HepG2 (cell line): ENCODE data around the gene ERF. TPM values are rescaled to one million over a fixed set of nuclear protein-coding genes. Genes with fewer than 3 reads are reported as not detected.

Experiments
- ATF7 ChIP-seq, 2 experiments: fragments of 450-650 bp in 1 of 2; sonication (generic) in 1 of 2; formaldehyde crosslinking in 1 of 2; IDR thresholded peaks; 2 replicates each; pipeline versions ENCODE4 v1.4.0 to v1.6.1; 2016 to 2020; ENCODE audit warnings: antibody characterized with exemption in 1 of 2, mild to moderate bottlenecking in 1 of 2, missing genetic modification reagents in 1 of 2
- EED ChIP-seq: sonication (generic); formaldehyde crosslinking; IDR thresholded peaks from 2 replicates; pipeline ENCODE4 v1.5.0; 2020; ENCODE audit warnings: mild to moderate bottlenecking, missing genetic modification reagents
- FOXC1 ChIP-seq: sonication (generic); formaldehyde crosslinking; IDR thresholded peaks from 2 replicates; pipeline ENCODE4 v1.8.0; 2022; ENCODE audit warnings: mild to moderate bottlenecking, missing genetic modification reagents, borderline replicate concordance
- HDAC6 ChIP-seq: fragments of 200-600 bp; sonication (generic); IDR thresholded peaks from 2 replicates; pipeline ENCODE4 v1.7.0; 2017; ENCODE audit warnings: mild to moderate bottlenecking, antibody characterized with exemption, low read length, low read depth
- HINFP ChIP-seq: sonication (generic); formaldehyde crosslinking; IDR thresholded peaks from 2 replicates; pipeline ENCODE4 v1.4.0; 2020; ENCODE audit warnings: low read depth, mild to moderate bottlenecking, missing genetic modification reagents
- HNF1A ChIP-seq, 2 experiments: sonication (generic) in 1 of 2; formaldehyde crosslinking in 1 of 2; IDR thresholded peaks; 2 replicates each; pipeline versions ENCODE4 v1.4.0 to v1.6.1; 2016 to 2020; ENCODE audit warnings: borderline replicate concordance in 1 of 2, low read depth in 1 of 2, mild to moderate bottlenecking in 1 of 2, missing genetic modification reagents in 1 of 2
- HNRNPH1 ChIP-seq: fragments of 200-400 bp; formaldehyde crosslinking; optimal IDR thresholded peaks from 2 replicates; pipeline ENCODE3; 2017; ENCODE audit warnings: mild to moderate bottlenecking, low read depth, low read length
- HNRNPUL1 ChIP-seq: fragments of 200-400 bp; formaldehyde crosslinking; IDR thresholded peaks from 2 replicates; pipeline ENCODE4 v1.6.1; 2017; ENCODE audit warnings: low read depth, mild to moderate bottlenecking, low read length, moderate library complexity
- HOMEZ ChIP-seq: IDR thresholded peaks from 2 replicates; pipeline ENCODE4 v1.6.1; 2016; ENCODE audit warnings: low read depth
- IRX3 ChIP-seq: sonication (generic); formaldehyde crosslinking; IDR thresholded peaks from 2 replicates; pipeline ENCODE4 v1.8.1; 2023; ENCODE audit warnings: mild to moderate bottlenecking, low read depth, missing genetic modification reagents, borderline replicate concordance
- MED1 ChIP-seq: sonication (generic); formaldehyde crosslinking; IDR thresholded peaks from 2 replicates; pipeline ENCODE4 v1.4.0; 2020; ENCODE audit warnings: missing genetic modification reagents
- MXD1 ChIP-seq: sonication (generic); formaldehyde crosslinking; IDR thresholded peaks from 2 replicates; pipeline ENCODE4 v1.4.0; 2020; ENCODE audit warnings: mild to moderate bottlenecking, missing genetic modification reagents
- SALL1 ChIP-seq: sonication (generic); formaldehyde crosslinking; IDR thresholded peaks from 2 replicates; pipeline ENCODE4 v1.8.0; 2022; ENCODE audit warnings: mild to moderate bottlenecking, missing genetic modification reagents
- TOPORS ChIP-seq: sonication (generic); formaldehyde crosslinking; IDR thresholded peaks from 2 replicates; pipeline ENCODE4 v1.8.0; 2023; ENCODE audit warnings: mild to moderate bottlenecking, missing genetic modification reagents
- ZMYM4 ChIP-seq: sonication (generic); formaldehyde crosslinking; IDR thresholded peaks from 2 replicates; pipeline ENCODE4 v1.8.1; 2023; ENCODE audit warnings: mild to moderate bottlenecking, missing genetic modification reagents
- ZNF12 ChIP-seq: sonication (generic); formaldehyde crosslinking; IDR thresholded peaks from 2 replicates; pipeline ENCODE4 v1.5.0; 2020; ENCODE audit warnings: missing genetic modification reagents
- ZNF331 ChIP-seq: sonication (generic); formaldehyde crosslinking; IDR thresholded peaks from 2 replicates; pipeline ENCODE4 v1.4.0; 2020; ENCODE audit warnings: missing genetic modification reagents
- ZNF337 ChIP-seq: sonication (generic); formaldehyde crosslinking; IDR thresholded peaks from 2 replicates; pipeline ENCODE4 v1.5.1; 2020; ENCODE audit warnings: missing genetic modification reagents, low read depth, mild to moderate bottlenecking, borderline replicate concordance
- ZNF546 ChIP-seq: sonication (generic); formaldehyde crosslinking; conservative IDR thresholded peaks from 2 replicates; pipeline ENCODE4 v1.8.1; 2023; ENCODE audit warnings: mild to moderate bottlenecking, missing genetic modification reagents
- ZNF572 ChIP-seq: sonication (generic); formaldehyde crosslinking; IDR thresholded peaks from 2 replicates; pipeline ENCODE4 v1.5.1; 2020; ENCODE audit warnings: mild to moderate bottlenecking, missing genetic modification reagents
- ZZZ3 ChIP-seq: sonication (generic); formaldehyde crosslinking; IDR thresholded peaks from 2 replicates; pipeline ENCODE4 v1.4.0; 2020; ENCODE audit warnings: missing genetic modification reagents, mild to moderate bottlenecking, borderline replicate concordance
- polyA plus RNA-seq, 8 experiments: library from polyadenylated mRNA; depleted of rRNA in 3 of 8; stranded (reverse) in 7 of 8; unstranded in 1 of 8; fragments of >200 nt; fragmentation: Illumina TruSeq in 4 of 8; extraction: Trizol in 4 of 8; gene quantifications; 2 replicates each; pipeline versions ENCODE4 v1.2.1 to v1.2.3, GENCODE V29; 2011 to 2016; ENCODE audit warnings: low read depth in 4 of 8, missing spikeins in 1 of 8, mixed read lengths in 1 of 8; ENCODE audit not compliant: insufficient read depth in 1 of 8
- total RNA-seq, 5 experiments: library from RNA; depleted of rRNA; stranded (reverse); fragments of >200 nt; fragmentation: Illumina TruSeq; extraction: Trizol; gene quantifications; 2 replicates each; pipeline ENCODE4 v1.2.3, GENCODE V29; 2016; ENCODE audit warnings: low read depth in 1 of 5

Gene ERF
- total and polyA plus RNA-seq, 2 of the 13 experiments (the other 11 are each of a cell fraction or from before 2014, with no cell fraction given), result 67.1 to 69.9 TPM

GRCh38 chr19:42254089-42254849 lies 659 bp downstream of the ERF start (continued):
- TF ChIP-seq IRX3 (CRISPR knock-in tag) (0 out of 2 replicates have a peak, but pooled peaks have one; percentile 24), HOMEZ (CRISPR knock-in tag) (peak; percentile 69), EED (CRISPR knock-in tag) (peak; percentile 42; the same call in 1 of the 2 replicates), ZNF12 (no peak), ZMYM4 (CRISPR knock-in tag) (peak; percentile 36; the same call in 1 of the 2 replicates), HNF1A (IDR thresholded peaks at IDR 0.05; ENCODE audit: low read depth) (peak; percentile 29; the same call in 1 of the 2 replicates), HNF1A (CRISPR knock-in tag; IDR thresholded peaks at IDR 0.05; ENCODE audit: borderline replicate concordance) (no peak), HNRNPH1 (no peak), ZNF331 (peak; percentile 9; the same call in 1 of the 2 replicates), ZZZ3 (CRISPR knock-in tag) (no peak), HNRNPUL1 (no peak), TOPORS (CRISPR knock-in tag) (no peak), MXD1 (CRISPR knock-in tag) (peak; percentile 25; the same call in 1 of the 2 replicates), HINFP (no peak), ZNF572 (0 out of 2 replicates have a peak, but pooled peaks have one; percentile 28), ATF7 (IDR thresholded peaks at IDR 0.05) (no peak), ATF7 (CRISPR knock-in tag; IDR thresholded peaks at IDR 0.05) (no peak), HDAC6 (no peak), FOXC1 (CRISPR knock-in tag) (peak; percentile 49; the same call in 1 of the 2 replicates), MED1 (CRISPR knock-in tag) (peak; percentile 19; the same call in 1 of the 2 replicates), ZNF337 (CRISPR knock-in tag) (no peak), ZNF546 (no peak), SALL1 (CRISPR knock-in tag) (no peak)
